GM12892 (cell line): ENCODE results near the gene XDH.

ENCODE experiments used
- DNase-seq: peaks from one replicate; pipeline ENCODE4 v3.0.0; 2011; ENCODE audit not compliant: insufficient read length
- FAIRE-seq: peaks from 2 replicates; lab custom pipeline; 2011; peaks lifted over from hg19 to GRCh38; lab: Jason Lieb, UNC
- POLR2A ChIP-seq: IDR thresholded peaks from 2 replicates; pipeline ENCODE4 v1.6.1; 2011; ENCODE audit warnings: low read depth, low read length, control low read depth
- POLR2AphosphoS5 ChIP-seq: IDR thresholded peaks from 2 replicates; pipeline ENCODE4 v1.6.1; 2011; ENCODE audit warnings: low read depth, low read length, control low read depth
- TAF1 ChIP-seq: IDR thresholded peaks from 2 replicates; pipeline ENCODE4 v1.6.1; 2011; ENCODE audit warnings: low read depth, mild to moderate bottlenecking, control low read depth, low read length, borderline replicate concordance

XDH gene

DNA sequence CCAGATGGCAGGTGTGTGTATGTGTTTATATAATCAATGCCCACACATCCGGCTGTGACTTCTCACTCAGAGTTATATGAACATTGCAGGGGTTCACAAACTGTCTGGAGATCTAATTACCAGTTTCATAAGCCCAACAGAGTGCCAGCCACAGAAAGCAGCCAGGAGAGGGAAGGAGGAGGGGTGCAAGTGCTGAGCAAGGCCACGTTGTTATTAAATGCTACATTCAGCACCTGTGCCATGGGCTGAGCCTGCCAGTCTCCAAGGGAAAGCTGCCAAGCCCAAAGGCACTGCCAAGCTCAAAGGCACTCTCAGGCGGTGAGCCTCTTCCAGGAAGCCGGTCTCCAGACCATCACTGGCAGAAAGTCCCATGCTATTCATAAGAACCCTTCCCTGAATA is 17.4 kb downstream of the XDH start:
- DNase-seq (no peak), FAIRE-seq (no peak)
- TF ChIP-seq POLR2A: no peak
- no peak for TF ChIP-seq TAF1
- no peak for TF ChIP-seq POLR2AphosphoS5

DNA sequence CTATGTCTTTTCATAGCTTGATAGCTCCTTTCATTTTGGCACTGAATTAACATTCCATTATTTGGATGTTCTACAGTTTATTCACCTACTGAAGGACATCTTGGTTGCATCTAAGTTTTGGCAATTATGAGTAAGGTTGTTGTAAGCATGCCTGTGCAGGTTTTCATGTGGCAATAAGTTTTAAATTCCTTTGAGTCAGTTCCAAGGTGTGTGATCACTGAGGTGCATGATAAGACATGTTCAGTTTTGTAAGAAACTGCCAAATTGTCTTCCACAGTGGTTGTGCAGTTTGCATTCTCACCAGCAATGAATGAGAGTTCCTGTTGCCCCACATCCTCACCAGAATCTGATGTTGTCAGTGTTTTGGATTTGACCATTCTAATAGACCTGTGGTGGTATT is 24.2 kb downstream of the XDH start:
- DNase-seq: no peak
- no peak for FAIRE-seq

DNA sequence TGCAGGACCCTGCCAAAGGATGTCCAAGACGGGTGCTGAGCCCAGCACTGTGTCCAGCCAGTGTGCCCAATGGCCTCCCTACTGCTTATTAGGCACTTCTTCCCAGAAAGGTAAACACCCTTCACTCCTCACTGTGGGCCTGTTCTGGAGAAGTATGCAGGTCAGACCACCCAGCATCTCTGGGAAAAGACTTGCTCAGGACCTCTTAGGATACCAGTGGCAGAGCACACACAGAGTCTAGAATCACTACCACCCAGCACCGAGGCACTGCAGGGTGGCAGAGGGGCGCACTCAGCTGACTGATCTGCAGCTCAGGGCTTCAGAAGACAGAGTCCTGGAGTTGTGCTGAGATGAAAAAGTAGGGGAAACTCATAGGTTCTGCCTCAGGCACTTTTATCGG is 25.8 kb downstream of the XDH start:
- FAIRE-seq: no peak

More for the DNA sequence above, 24.2 kb downstream of the XDH start:
- no peak for TF ChIP-seq TAF1
- TF ChIP-seq POLR2A: no peak
- TF ChIP-seq POLR2AphosphoS5: no peak

DNA sequence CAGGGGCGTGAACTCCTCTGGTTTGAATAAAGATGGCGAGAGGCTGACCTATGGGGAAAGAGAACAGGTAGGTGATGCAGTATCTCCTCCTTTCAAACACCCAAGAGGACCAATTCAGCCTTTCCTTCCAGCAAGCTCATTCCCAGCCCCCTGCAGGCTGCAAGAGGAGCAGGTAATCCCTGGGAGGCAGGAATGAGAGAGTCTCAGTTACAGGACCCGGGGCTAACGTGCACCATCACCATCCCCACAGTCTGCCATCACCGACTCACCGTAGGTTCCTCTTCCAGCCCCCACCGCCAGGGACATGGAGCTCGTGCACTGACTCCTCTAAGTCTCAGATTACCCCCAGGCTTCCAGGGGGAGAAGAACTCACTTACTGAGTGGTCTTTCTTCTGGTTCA is 26.7 kb downstream of the XDH start:
- no peak for TF ChIP-seq POLR2AphosphoS5
- TF ChIP-seq POLR2A: no peak
- FAIRE-seq: no peak
- DNase-seq: no peak

More for the DNA sequence above, 25.8 kb downstream of the XDH start:
- no peak for DNase-seq
- TF ChIP-seq POLR2AphosphoS5: no peak
- TF ChIP-seq POLR2A: no peak
- TF ChIP-seq TAF1: no peak

DNA sequence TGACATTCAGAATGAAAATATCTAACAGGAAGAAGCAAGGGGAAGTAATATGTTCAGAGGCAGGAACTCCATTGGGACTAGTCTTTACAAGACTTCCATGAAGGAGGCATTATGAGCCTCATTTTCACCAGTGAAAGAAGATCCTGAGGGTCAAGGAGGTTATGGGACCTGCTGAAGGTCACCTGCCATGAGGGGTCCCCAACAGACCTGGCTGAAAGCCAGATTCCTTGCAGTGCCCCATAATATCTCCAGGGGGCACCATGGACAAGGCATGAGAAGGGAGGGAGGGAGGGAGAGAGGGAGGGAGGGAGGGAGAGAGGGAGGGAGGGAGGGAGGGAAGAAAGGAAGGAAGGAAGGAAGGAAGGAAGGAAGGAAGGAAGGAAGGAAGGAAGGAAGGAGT is 27.9 kb downstream of the XDH start:
- no peak for DNase-seq
- TF ChIP-seq POLR2A (no peak), POLR2AphosphoS5 (no peak), TAF1 (no peak)
- FAIRE-seq: no peak

DNA sequence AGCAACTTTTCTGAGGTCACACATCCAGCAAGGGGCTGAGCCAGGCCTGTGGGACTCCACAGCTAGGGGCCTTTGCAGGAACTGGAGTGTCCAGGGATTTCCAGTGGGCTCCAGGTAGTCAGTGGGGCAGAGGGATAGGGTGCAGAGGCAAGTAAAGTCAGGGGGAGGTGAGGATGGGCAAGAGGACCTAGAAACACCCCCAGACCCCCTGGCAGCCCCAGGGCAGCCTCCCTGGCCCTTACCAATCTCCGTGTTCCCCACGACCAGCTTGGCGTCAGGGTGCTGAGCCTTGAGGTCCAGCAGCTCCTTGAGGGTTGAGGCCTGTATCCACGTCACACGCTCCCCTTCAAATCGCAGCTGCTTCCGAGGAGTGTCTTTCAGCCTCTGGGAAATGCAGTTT is 28.4 kb downstream of the XDH start:
- FAIRE-seq: no peak
- no peak for TF ChIP-seq TAF1
- TF ChIP-seq POLR2A: no peak
- no peak for TF ChIP-seq POLR2AphosphoS5
- no peak for DNase-seq

DNA sequence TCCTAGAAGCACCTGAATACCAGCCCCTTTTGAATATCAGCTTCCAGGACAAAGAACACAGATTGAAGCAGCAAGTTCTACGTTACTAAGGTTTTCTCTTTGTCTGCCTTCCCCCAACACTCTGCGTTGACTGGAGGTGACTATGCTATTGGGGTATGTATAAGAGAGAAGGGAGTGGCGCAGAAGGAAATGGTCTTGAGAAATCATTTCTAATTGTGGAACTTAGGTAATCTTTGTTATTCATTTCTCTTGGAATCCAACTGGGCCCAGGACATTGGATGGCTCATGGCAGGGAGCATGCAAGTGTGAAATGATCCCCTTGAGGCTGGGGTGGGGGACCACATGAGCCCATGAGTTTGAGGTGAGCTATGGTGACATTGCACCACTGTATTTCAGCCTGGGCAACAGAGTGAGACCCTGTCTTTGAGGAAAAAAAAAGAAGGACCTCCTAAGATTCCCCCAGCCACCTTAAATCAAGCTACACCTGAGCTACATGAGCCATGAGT is 29.7 kb downstream of the XDH start:
- TF ChIP-seq TAF1 (no peak), POLR2AphosphoS5 (no peak), POLR2A (no peak)
- DNase-seq (no peak), FAIRE-seq (no peak)

DNA sequence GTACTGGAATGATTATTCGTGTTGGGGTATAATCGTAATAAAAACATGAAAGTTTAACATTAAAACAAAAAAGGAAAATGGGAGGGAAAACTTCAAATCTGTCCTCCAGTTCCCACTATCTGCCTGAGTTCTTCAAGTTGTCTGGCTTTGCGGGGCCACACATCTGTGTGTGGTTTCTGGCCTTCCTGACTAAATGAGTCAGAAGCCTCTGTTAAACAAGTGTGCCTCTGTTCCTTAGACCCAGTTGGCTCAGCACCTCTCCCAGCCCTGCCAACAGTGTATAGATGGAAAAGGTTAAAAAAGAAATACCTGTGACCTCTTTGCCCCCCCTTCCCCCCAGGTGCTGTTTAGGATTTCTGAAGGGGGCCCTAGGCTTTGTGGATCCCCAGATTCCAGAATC is 30.2 kb downstream of the XDH start:
- no peak for DNase-seq
- TF ChIP-seq POLR2AphosphoS5 (no peak), TAF1 (no peak), POLR2A (no peak)
- no peak for FAIRE-seq

DNA sequence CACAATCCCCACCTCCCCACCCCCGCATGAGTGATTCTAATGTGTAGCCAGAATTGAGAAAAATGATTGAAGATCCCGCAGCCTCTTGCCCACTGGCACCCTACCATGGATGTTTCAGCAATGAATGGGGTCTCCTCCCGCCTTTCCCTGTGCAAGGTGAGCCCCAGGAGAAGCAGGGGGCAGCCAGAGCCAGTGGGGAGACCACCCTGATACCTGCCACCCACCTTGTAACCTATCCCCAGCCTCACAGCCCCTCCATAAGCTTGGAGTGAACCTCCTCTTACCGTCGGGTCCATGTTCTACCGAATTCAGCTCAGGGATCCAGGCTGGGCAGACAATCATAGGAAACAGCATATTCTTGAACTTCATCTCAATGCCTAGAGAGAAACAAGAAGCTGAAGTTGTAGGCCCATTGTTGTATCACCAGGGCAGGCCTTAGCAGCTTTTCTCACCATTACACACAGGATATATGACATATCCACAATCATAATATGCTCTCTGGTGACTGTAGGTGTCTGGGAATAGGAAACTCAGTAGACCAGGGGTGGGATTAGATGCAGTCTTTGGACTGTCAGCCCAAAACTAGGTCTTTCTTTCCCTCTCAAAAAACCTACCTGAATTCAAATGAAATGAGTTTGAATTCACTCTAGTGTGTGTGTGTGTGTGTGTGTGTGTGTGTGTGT is 30.9 kb downstream of the XDH start:
- no peak for FAIRE-seq
- no peak for DNase-seq
- TF ChIP-seq POLR2AphosphoS5 (no peak), TAF1 (no peak), POLR2A (no peak)

DNA sequence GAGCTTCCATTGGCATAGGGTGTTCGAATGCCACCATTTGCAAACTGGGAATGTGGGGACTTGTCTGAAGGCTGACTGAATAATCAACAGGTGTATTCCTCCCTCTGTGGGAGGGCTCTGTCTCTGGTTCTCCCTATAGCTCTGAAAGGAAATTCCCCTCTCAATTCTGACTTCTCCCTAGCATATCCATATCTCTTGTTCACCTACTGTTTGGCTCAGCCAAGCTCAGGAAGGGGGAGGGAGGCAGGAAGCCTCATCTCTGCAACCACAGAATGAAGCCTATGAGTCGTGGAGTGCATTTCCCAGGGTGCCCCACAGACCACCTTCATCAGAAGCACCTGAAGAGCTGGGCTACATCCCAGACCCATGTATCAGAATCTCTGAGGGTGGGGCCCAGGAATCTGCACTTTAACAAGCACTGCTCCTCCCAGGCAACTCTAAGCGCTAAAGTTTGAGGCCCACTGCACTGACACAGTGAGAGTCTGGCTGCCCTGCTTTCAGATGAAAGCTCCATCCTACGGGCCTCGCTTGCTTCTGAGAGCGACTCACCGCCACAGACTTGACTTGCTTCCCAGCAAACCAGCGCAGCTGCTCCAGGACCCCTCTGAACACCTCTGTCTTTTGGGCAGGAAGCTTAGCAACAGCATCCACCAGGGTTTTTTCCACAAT is 32.0 kb downstream of the XDH start:
- no peak for TF ChIP-seq TAF1
- TF ChIP-seq POLR2A: no peak
- TF ChIP-seq POLR2AphosphoS5: no peak
- no peak for DNase-seq
- FAIRE-seq: no peak

DNA sequence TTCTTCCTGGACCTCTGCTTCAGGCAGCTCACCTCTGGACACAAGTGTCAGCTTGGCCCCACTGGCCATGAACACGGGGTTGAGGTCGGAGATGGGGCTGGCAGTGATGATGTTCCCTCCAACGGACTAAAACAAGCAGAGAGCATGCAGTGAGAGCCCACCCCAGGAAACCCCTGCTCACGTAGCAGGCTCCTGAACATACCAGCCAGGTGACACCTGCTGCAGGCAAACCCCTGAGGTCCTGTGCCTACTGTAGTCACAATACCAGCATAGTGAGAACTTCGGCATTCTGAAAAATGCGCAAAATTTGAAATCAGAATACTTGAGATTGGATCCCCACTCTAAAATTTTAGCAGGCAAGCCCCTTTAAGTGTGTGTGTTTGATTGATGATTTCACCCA is 32.9 kb downstream of the XDH start:
- TF ChIP-seq POLR2A: no peak
- TF ChIP-seq POLR2AphosphoS5: no peak
- no peak for TF ChIP-seq TAF1
- no peak for DNase-seq
- FAIRE-seq: no peak

DNA sequence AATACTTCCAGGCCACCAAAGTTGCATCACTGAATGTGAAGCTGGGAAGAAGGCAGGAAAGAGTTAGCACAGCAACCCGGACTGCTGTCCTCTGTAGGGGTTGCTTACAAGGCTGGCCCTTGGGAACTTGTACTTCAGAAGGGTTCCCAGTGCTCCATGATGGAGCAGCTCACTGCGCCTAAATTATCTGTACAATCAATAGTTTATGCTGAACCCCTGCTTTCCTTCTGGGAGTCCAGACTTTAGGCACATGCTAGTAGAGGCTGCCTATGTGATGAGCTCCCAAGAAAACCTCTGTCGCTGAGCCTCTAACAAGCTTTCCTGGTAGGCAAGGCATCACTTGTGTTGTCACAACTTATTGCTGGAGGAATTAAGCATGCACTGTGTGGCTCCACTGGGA is 34.3 kb downstream of the XDH start:
- TF ChIP-seq TAF1: no peak
- FAIRE-seq: no peak
- DNase-seq: no peak
